HFFc6 (cell line): ENCODE results near the gene TFEB. TPM values are rescaled to one million over a fixed set of nuclear protein-coding genes. Genes with fewer than 3 reads are reported as not detected.

Experiments
- DNase-seq: peaks from one replicate; pipeline ENCODE4 v3.0.0-alpha.2; 2018
- H3K27ac Mint-ChIP-seq: 2 replicates; pipeline ENCODE4 v1.8.0; 2020; ENCODE audit warnings: mild to moderate bottlenecking, mixed read lengths
- H3K27me3 Mint-ChIP-seq: 2 replicates; pipeline ENCODE4 v1.8.0; 2021; ENCODE audit warnings: mild to moderate bottlenecking, moderate library complexity, mixed read lengths; ENCODE audit not compliant: insufficient read depth
- H3K36me3 Mint-ChIP-seq: 2 replicates; pipeline ENCODE4 v1.8.0; 2021; ENCODE audit warnings: low read depth, mixed read lengths
- H3K4me1 Mint-ChIP-seq: 2 replicates; pipeline ENCODE4 v1.8.0; 2020; ENCODE audit warnings: low read depth, mixed read lengths
- H3K4me3 Mint-ChIP-seq: 2 replicates; pipeline ENCODE4 v1.8.0; 2020; ENCODE audit warnings: mild to moderate bottlenecking, moderate library complexity, mixed read lengths
- H3K9me3 Mint-ChIP-seq: 2 replicates; pipeline ENCODE4 v1.8.0; 2020; ENCODE audit warnings: mild to moderate bottlenecking, mixed read lengths
- total RNA-seq, 6 experiments: library from RNA; stranded (reverse); fragmentation: NEBNext Ultra II Directional; extraction: Animal tissue kit (Norgen Biotek cat#: 25700); gene quantifications; 2 replicates in 1 of 6; 3 replicates in 5 of 6; pipeline ENCODE4 v1.2.3, GENCODE V29; 2021
- TF ChIP-seq, protein P1 (sequence below): fragments of 200-600 bp; sonication (generic); IDR thresholded peaks from 2 replicates; pipeline ENCODE4 v1.5.0; 2021; ENCODE audit warnings: antibody characterized with exemption, mild to moderate bottlenecking

Gene TFEB
- total RNA-seq, 6 experiments from 2014 or later: 8.7 to 14.2 (median 11.0) TPM

- no peak overlapping the region for H3K27ac Mint-ChIP-seq
Observed at GRCh38 chr6:41644297-41644879, 91.0 kb downstream of the TFEB start.

DNA sequence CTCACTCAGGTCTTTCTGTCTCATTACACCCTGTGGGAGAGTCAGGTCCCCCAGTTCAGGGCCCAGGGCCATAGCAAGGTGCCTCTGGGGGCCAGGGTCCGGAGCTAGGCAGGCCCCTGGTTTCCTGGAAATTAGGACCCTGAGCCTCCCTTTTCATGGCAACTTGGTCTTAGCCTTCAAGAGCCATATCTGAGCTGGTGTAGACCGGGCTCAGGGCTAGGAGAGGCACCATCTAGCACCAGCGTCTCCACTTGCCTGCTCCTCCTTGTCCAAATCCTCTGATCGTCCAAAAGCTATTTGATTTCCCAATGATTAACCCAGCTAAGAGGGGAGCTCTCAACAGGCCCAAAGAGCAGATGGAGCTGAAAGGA is 91.5 kb downstream of the TFEB start:
- TF ChIP-seq, protein P1, sequence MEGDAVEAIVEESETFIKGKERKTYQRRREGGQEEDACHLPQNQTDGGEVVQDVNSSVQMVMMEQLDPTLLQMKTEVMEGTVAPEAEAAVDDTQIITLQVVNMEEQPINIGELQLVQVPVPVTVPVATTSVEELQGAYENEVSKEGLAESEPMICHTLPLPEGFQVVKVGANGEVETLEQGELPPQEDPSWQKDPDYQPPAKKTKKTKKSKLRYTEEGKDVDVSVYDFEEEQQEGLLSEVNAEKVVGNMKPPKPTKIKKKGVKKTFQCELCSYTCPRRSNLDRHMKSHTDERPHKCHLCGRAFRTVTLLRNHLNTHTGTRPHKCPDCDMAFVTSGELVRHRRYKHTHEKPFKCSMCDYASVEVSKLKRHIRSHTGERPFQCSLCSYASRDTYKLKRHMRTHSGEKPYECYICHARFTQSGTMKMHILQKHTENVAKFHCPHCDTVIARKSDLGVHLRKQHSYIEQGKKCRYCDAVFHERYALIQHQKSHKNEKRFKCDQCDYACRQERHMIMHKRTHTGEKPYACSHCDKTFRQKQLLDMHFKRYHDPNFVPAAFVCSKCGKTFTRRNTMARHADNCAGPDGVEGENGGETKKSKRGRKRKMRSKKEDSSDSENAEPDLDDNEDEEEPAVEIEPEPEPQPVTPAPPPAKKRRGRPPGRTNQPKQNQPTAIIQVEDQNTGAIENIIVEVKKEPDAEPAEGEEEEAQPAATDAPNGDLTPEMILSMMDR: no peak
- Mint-ChIP-seq H3K4me3 (no peak overlapping the region), H3K27me3 (peaks cover 47% of the 10 kb centered on the region)

More at GRCh38 chr6:41644297-41644879, 91.0 kb downstream of the TFEB start:
- no peak for DNase-seq
- TF ChIP-seq, protein P1: no peak
- Mint-ChIP-seq H3K9me3 (no peaks in the 10 kb centered on the region), H3K27me3 (peaks cover 42% of the 10 kb centered on the region), H3K4me1 (no peaks in the 10 kb centered on the region), H3K36me3 (no peaks in the 10 kb centered on the region), H3K4me3 (no peak overlapping the region)

GRCh38 chr6:41642960-41643898 is 92.2 kb downstream of the TFEB start:
- peaks cover 49% of the 10 kb centered on the region for H3K27me3 Mint-ChIP-seq
- no peaks in the 10 kb centered on the region for H3K9me3 Mint-ChIP-seq
- TF ChIP-seq, protein P1: no peak
- no peak overlapping the region for H3K27ac Mint-ChIP-seq
- DNase-seq: no peak
- no peaks in the 10 kb centered on the region for H3K4me1 Mint-ChIP-seq
- H3K36me3 Mint-ChIP-seq: no peaks in the 10 kb centered on the region
- no peak overlapping the region for H3K4me3 Mint-ChIP-seq

More for the DNA sequence above, 91.5 kb downstream of the TFEB start:
- DNase-seq: no peak
- H3K4me1 Mint-ChIP-seq: no peaks in the 10 kb centered on the region
- H3K9me3 Mint-ChIP-seq: no peaks in the 10 kb centered on the region
- no peaks in the 10 kb centered on the region for H3K36me3 Mint-ChIP-seq
- H3K27ac Mint-ChIP-seq: no peak overlapping the region

GRCh38 chr6:41642090-41642959 is 93.1 kb downstream of the TFEB start:
- TF ChIP-seq, protein P1: no peak
- no peak for DNase-seq
- Mint-ChIP-seq H3K27me3 (peaks cover 53% of the 10 kb centered on the region), H3K9me3 (no peaks in the 10 kb centered on the region), H3K4me3 (no peak overlapping the region), H3K4me1 (0 out of 2 replicates have a peak, but pooled peaks cover 4% of the 10 kb centered on the region), H3K27ac (no peak overlapping the region), H3K36me3 (no peaks in the 10 kb centered on the region)

DNA sequence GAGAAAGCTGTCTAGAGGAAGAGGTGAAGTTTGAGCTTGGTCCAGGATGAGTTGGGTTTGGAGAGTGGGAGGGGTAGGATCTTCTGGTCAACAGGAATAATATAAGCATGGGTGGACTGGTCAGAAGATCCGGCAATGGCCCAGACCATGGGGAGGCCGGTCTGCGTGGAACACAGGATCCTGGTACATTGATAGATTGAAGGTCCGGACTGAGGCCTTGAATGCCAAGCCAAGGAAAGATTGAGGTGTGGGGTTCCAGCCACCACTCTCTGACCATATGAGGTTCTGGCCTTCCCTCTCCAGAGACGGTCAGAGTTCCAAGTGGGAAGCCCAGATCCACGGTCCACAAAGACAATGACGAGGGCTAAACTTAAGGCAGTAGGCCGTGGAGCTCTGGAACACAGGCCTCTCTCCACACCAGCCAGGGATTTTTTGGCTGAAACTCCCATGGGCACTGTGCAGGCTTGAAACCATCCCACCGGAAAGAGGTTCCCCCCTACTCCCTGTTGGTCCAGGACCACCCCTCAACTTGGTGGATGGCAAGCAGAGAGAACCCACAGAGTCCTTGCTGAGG is 94.0 kb downstream of the TFEB start:
- Mint-ChIP-seq H3K27ac (no peak overlapping the region), H3K4me3 (no peak overlapping the region), H3K4me1 (peaks cover 7% of the 10 kb centered on the region), H3K36me3 (no peaks in the 10 kb centered on the region), H3K27me3 (peaks cover 51% of the 10 kb centered on the region), H3K9me3 (no peaks in the 10 kb centered on the region)
- no peak for DNase-seq
- TF ChIP-seq, protein P1: no peak
